Activated CD4-positive, alpha-beta T cell treated with anti-CD3 and anti-CD28 coated beads, Interleukin-2, amount 50 U/mL, for 4 hours (primary cell): ENCODE results near the gene VSIR.

ENCODE experiments used
- DNase-seq, 2 experiments: peaks; one replicate each; pipeline ENCODE4 v3.0.0-alpha.2; 2020

Gene VSIR

DNA sequence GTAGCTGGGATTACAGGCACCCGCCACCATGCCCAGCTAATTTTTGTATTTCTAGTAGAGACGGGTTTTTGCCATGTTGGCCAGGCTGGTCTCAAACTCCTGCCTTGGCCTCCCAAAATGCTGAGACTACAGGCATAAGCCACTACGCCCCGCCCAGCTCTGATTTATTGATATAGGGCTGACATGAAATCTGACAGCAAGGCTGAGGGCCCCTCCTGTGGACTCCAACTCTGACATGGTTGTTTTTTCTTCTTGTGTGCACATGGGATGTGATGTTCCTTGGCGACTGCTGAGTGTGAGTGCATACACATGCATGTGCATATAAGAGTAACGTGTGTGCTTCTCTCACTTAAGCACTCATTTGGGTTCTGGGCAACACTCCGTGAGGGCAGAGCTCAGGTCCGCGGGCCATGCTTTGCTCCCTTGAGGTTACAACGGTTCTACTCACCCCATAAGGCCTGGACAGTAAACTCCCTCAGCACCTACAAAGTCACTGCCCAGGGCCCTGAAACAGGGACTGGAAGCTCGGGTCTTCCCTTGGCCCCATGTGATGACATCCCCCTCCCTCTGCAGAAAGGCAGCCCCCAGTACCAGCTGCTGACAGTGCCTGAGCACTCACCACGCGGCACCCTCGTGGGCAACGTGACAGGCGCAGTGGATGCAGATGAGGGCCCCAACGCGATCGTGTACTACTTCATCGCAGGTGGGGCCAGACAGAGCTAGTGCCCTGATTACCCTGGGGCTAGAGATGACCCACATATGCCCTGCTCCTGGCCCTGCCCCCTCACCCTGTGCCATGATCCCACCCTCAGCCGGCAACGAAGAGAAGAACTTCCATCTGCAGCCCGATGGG, 33.6 kb upstream of the VSIR start:
- DNase-seq, result no peak

DNA sequence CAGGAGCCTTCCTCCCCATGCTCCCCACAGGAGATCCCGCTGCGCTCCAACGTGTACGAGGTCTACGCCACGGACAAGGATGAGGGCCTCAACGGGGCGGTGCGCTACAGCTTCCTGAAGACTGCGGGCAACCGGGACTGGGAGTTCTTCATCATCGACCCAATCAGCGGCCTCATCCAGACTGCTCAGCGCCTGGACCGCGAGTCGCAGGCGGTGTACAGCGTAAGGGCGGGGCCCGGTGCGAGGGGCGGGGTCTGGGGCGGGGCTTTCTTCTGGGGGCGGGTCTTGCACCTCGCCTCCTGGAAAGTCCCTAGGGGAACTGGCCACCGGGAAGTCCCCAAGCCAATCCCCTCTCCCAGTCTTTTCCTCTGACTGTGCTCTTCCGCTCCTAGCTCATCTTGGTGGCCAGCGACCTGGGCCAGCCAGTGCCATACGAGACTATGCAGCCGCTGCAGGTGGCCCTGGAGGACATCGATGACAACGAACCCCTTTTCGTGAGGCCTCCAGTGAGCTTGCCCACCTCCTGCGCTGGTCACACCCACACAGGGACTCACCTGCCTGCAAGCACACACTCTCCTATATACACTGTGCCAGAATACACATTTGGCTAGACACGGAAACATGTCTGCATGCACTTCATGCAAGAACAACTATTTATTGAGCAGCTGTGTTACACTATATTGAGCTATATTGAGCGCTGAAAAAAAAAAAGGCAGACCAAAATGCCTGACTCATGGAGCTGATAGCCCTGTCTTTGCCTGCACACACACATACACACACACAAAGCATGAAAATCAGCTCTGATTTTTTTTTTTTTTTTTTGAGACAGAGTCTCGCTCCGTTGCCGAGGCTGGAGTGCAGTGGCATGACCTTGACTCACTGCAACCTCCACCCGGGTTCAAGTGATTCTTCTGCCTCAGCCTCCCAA, 32.7 kb upstream of the VSIR start:
- no peak for DNase-seq

GRCh38 chr10:71804077-71804476, 30.8 kb upstream of the VSIR start:
- no peak for DNase-seq

DNA sequence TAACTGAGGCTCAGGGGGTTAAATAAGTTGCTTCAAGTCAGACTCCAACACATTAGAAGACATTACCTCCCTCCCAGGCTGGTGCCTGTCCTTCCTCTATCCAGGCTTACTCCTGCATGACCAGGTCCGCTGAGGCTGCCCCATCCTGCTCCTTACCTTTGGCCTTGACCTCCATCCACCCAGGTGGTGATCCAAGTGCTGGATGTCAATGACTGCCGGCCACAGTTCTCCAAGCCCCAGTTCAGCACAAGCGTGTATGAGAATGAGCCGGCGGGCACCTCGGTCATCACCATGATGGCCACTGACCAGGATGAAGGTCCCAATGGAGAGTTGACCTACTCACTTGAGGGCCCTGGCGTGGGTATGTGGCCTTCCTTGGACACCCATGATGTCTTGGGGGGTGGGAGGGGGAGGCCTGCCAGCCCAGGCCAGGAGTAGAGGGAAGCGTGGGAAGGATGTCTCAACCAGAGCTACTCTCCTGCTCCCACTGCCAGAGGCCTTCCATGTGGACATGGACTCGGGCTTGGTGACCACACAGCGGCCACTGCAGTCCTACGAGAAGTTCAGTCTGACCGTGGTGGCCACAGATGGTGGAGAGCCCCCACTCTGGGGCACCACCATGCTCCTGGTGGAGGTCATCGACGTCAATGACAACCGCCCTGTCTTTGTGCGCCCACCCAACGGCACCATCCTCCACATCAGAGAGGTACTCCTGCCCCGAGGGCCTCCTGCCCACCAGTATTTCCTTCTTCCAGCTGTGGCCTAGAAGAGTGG, 29.6 kb upstream of the VSIR start:
- no peak for DNase-seq

DNA sequence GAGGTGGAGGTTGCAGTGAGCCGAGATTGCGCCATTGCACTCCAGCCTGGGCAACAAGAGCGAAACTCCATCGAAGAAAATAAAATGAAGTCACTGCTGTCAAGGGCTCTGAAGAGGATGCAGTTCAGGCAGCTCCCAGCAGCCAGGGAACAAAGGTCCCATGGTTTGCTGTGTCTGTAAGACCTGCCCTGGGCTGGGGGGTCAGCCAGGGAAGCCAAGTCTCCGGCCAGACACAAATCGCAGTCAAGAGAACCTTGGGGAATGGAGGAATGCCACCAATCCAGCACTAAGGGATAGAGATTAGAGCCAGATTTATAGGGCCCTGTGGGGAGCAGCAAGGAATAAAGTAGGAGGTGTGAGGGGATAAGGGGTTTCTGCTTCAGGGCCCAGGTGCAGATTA, 28.9 kb upstream of the VSIR start:
- no peak for DNase-seq

GRCh38 chr10:71801361-71801760, 28.0 kb upstream of the VSIR start:
- no peak for DNase-seq

DNA sequence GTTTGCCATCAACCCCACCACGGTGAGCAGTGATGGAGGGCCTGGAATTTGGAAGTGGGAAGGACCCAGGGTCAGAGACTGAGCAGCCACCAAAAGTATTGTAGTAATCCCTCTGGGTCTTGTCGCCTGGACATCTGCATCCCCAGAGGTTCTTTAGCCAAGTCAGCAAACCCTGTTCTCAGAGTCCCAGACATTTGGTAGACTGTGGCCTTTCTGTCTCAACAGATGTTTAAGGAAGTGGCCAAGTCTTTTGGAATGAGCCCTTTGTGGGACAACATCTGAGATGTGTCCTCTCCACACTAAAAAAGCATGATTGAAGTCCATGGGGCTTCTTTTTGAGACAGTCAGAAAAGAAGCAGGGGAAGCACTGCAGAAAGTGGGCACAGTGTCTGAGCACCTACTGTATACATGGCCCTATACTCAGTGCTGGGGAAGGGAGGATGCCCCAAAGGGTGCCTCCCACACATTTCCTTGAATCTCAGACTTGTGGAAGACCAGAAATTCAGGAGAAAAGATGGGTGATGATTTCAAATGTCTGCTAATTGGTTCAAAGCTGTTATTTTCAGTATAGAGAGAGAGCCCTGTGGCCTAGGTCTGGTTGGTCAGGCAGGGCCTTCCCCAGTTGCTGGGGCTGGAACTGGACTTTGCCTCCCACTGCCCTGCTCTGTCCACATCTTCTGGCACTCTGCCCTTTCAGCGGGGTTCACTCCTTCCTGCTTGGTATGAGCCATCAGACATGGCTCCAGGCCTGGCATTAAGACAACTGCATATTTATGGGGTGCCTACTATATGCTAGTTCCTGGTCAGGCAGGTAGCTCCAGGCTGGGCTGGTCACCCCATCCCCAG, 26.5 kb upstream of the VSIR start:
- no peak for DNase-seq

- DNase-seq, result no peak
These were observed 25.8 kb upstream of the VSIR start for GRCh38 chr10:71799112-71799511.

GRCh38 chr10:71798308-71798624, 24.9 kb upstream of the VSIR start:
- no peak for DNase-seq

DNA sequence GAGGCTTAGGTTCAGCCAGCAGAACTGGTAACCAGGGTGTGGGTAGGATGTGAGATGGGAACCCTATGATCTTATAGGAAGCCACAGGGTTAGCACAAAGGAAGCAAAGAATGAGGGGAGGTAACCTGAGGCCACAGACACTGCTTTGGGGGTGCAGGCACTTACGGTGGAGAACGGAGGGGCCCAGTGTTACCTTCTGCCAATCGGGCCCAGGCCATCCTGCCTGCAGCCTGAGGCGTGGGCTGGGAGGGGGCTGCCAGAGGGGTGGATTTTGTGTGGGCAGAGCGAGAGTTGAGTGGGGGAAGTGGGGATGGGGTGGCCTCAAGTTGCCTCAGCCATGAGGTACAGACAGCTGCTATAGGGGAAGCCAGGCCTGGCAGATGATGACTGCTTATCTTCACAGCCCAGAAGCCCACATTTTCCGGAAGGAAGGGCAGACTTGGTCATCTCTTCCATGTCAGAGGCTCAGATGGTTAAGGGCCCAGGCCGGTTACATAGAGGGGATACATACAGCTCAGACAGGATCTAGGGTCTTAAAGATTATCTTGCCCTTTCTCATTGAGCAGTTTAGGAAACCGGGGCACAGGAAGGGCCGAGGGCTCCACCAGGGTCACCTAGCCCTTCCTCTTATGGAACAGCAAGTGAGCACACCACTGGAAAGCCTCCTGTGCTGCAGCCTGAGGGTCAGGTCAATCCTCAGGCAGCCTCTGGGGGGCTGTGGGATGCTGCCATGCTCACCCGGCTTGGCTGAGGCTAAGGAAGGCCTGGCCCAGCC, 24.4 kb upstream of the VSIR start:
- no peak for DNase-seq

DNA sequence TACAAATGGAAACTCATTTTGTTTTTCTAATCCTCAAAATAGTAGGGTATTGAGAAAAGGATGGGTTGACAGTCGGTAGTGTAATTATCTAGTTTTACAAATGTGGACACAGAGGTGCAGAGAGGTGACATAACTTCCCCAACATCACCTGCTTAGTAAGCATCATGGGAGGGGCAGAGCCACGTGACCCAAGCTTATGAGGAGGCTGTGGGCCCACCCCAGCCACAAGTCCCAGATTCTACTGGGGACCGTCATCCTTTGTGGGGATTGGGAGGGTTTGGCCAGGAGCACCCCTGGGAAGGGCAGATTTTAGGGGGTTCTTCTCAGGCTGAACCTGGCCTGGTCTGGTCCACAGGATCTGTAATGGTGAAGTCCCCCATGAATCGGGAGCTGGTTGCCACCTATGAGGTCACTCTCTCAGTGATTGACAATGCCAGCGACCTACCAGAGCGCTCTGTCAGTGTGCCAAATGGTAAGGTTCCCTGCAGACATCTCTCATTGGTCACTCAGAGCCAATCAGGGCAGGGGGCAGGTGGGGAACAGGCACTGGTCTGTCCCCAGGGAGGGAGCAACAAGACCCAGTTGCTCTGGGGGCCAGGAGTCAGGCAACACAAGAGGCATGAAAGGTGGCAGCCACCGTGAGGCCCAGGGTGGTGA, 23.6 kb upstream of the VSIR start:
- DNase-seq, result no peak

DNA sequence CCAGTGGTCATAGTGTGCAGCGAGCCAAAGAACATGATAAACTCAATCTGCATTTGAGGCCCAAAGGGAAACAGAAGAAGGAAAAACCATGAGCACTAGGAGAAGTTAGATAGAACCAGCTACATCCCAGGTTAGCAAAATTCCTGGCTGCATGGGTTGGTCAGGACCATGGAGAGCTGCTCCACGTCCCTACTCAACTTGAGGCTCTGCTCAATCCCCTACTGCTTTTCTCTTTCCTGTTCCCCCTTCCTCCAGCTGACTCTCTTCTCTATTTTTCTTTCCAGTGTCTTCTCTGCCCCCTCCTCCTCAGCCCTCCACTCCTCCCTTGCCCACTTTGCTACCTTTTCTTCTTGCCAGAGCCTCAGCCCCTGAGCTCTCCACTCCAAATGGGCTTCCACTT, 21.9 kb upstream of the VSIR start:
- DNase-seq, result no peak

DNA sequence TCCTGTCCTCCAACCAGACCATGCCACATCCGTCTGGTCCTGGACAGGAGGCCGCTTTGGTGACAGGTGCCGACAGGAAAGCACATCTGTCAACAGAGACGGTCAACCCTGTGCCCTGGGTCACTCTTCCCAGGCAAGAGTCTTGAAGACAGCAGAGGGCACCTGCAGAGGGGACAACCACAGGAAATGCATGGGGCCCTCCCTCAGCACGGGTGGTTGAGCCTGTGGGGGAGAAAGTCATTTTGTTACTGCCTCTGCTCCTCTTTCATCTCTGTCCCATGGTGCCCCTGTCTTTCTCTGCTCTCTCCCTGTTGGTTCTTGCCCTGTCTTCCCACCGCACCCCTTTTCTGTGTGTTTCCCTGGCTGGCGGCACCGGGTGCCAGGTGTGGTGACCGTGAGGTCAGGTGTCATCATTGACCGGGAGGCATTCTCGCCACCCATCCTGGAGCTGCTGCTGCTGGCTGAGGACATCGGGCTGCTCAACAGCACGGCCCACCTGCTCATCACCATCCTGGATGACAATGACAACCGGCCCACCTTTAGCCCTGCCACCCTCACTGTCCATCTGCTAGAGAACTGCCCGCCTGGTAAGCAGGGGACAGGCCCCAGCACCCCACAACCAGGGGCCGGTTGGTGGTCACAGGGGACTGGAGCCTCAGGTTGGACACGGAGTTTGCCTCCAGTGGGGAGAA, 17.6 kb upstream of the VSIR start:
- no peak for DNase-seq

DNA sequence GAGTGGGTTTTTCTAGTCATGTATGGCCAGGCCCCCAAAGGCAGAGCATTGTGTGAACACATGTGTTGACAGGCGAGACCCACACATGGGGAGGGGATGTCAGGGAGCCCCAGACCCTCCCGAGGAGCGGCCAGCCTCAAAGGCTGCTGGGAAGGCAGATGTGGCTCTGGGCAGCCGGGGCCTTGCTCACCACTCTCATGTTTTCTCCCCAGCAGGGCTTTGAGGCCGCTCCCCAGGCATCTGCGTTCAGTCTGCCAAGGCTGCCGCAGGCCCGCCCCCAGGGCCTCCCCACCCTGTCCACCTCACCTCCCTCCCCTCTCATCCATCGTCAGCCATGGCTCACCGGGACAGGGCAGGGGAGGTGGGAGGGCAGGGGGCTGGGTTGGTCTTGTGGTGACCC, 16.6 kb upstream of the VSIR start:
- no peak for DNase-seq

DNA sequence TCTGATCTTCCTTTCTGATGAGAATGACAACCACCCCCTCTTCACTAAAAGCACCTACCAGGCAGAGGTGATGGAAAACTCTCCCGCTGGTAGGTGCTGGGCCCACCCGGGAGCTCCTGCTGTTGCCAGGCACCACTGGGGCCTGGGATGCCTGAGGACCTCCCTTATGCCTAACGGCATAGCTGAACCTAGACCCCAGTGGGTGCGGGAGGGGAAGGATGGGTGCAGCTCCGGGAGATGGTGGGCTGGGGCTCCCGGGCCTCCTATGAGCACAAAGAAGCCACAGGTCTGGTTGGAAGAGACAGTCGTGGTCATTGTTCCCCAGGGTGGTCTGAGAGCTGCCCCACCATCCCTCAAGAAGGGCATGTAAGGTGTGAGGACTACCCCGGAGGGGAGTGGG, 15.6 kb upstream of the VSIR start:
- no peak for DNase-seq

DNA sequence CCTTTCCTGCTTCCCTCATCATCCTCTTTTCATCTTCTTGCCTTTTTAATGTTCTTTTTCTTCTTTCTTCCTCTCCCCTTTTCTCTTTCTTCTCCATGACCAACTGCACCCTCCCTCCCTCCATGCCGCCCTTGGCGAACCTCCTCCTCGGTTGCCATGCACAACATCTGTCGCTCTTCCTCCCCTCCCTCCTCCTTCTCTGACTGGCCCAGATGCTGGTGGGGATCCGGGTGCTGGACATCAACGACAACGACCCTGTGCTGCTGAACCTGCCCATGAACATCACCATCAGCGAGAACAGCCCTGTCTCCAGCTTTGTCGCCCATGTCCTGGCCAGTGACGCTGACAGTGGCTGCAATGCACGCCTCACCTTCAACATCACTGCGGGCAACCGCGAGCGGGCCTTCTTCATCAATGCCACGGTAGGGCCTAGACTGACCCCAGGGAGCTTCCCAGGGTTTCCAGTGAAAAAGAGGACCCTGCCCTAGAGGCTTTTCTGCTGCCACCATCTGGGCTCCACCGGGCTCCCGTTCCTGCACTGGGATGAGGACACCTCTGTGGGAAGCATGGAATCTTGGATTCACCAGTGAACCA, 11.5 kb upstream of the VSIR start:
- DNase-seq, result no peak

DNA sequence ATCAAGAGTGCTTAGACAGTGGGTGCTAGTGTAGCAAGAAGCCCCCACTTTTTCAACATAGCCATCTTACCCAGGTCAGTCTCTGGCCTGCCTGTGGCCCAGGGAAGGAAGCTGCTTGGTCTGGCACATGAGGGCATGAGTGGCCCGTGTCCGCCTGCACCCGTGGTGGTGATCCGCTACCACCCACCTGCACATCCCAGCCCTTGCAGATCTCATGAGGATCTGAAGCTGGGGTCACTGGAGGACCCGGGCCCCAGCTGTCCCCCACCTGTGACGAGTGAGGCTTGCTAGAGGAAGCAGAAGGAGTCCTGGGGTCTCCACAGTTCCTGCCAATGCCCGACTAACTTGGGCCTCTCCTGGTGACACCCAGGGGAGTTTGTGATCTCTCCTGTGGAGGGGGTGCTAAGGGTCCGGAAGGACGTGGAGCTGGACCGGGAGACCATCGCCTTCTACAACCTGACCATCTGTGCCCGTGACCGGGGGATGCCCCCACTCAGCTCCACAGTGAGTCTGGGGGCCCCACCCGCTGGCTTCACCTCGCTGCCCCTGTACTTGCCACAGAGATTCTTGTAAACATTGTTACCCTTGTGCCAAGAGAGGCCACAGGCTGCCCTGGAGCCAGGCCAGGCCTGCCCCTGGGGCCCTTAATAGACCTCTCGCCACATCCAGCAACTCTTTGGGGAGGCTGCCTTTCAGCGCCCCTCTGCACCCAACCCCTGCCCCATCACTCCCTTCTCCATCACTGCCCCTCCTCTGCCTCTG, 10.8 kb upstream of the VSIR start:
- no peak for DNase-seq

- DNase-seq, result no peak
These were observed 9.7 kb upstream of the VSIR start for GRCh38 chr10:71782917-71783490.
